Stomach (tissue), 9 donors: Measurements from ENCODE around the gene PPP2R2C. TPM values are rescaled to one million over a fixed set of nuclear protein-coding genes. Genes with fewer than 3 reads are reported as not detected.
A peak's percentile ranks its signal among the peaks of the same experiment; 100 is the strongest.

Experiments used
- DNase-seq, 2 donors: peaks; one replicate each; pipeline versions ENCODE4 v3.0.0 to v3.0.0-alpha.2; 2013 to 2019
- H3K27ac ChIP-seq, 5 donors: fragments of 200-600 bp in 4 of 5; sonication (generic) in 4 of 5; one replicate each; pipeline ENCODE4 v1.5.1; 2013 to 2019; ENCODE audit warnings: mild to moderate bottlenecking in 1 of 5, moderate library complexity in 1 of 5
- H3K27me3 ChIP-seq, 3 donors: fragments of 200-600 bp; sonication (generic); one replicate each; pipeline ENCODE4 v1.5.1; 2017 to 2019; ENCODE audit warnings: mixed run types in 1 of 3
- H3K36me3 ChIP-seq, 4 donors: fragments of 200-600 bp; sonication (generic); 1 replicate in 3 of 4; 2 replicates in 1 of 4; pipeline ENCODE4 v1.5.1; 2016 to 2019
- H3K4me1 ChIP-seq, 4 donors: fragments of 200-600 bp; sonication (generic); one replicate each; pipeline ENCODE4 v1.5.1; 2016 to 2019
- H3K4me3 ChIP-seq, 4 donors: fragments of 200-600 bp; sonication (generic) in 3 of 4; one replicate each; pipeline ENCODE4 v1.5.1; 2016 to 2019; ENCODE audit warnings: mild to moderate bottlenecking in 1 of 4
- H3K9me3 ChIP-seq, 4 donors: fragments of 200-600 bp; sonication (generic); one replicate each; pipeline ENCODE4 v1.5.1; 2016 to 2019
- EP300 ChIP-seq: sonication (generic); formaldehyde crosslinking; IDR thresholded peaks from one replicate; pipeline ENCODE4 v1.6.1; 2017; ENCODE audit warnings: antibody characterized with exemption
- POLR2A ChIP-seq, 4 donors: fragments of 450-650 bp; IDR thresholded peaks; one replicate each; pipeline ENCODE4 v1.6.1; 2016; ENCODE audit warnings: antibody characterized with exemption in 4 of 4, control low read depth in 2 of 4, mild to moderate bottlenecking in 1 of 4, moderate library complexity in 1 of 4
- POLR2AphosphoS5 ChIP-seq, 3 donors: sonication (generic); formaldehyde crosslinking; IDR thresholded peaks; one replicate each; pipeline ENCODE4 v1.6.1; 2016; ENCODE audit warnings: antibody characterized with exemption in 3 of 3
- WGBS, 5 donors: extraction: QIAGEN DNeasy Blood & Tissue Kit in 3 of 5; methylation state at CpG; one replicate each; pipeline versions ENCODE4 v1.1.5 to v1.1.7; 2013 to 2018; 5-methylcytosine and 5-hydroxymethylcytosine counted together
- intact Hi-C: fragments of 100-400 bp; cut with DNase I; formaldehyde crosslinking; loops from one replicate; pipeline ENCODE4 v1.15.1; 2023; ENCODE audit warnings: low total_unique reads
- polyA plus RNA-seq, 3 donors: library from polyadenylated mRNA; stranded (reverse); fragments of 200-250 nt; gene quantifications; one replicate each; pipeline ENCODE4 v1.2.3, GENCODE V29; 2013
- total RNA-seq, 5 donors: library from RNA; depleted of rRNA; stranded (reverse); fragments of >200 nt; gene quantifications; one replicate each; pipeline versions ENCODE4 v1.1.0 to v1.2.3, GENCODE V29; 2014 to 2016
- TF ChIP-seq, protein P1 (sequence below), 7 experiments: fragments of 450-650 bp in 4 of 7; fragments of 200-600 bp in 3 of 7; sonication (generic) in 3 of 7; IDR thresholded peaks; one replicate each; pipeline ENCODE4 v1.5.1; 2016 to 2019; ENCODE audit warnings: antibody characterized with exemption in 7 of 7, control low read depth in 2 of 7, mild to moderate bottlenecking in 1 of 7
- donor health status: healthy with polysubstance abuse.
- donor health status: Bipolar disorder and iron deficiency.
- donor health status: healthy.

Gene PPP2R2C
- total and polyA plus RNA-seq, 8 donors: 1.4 to 5.0 (median 1.5) TPM; not detected in 5

DNA sequence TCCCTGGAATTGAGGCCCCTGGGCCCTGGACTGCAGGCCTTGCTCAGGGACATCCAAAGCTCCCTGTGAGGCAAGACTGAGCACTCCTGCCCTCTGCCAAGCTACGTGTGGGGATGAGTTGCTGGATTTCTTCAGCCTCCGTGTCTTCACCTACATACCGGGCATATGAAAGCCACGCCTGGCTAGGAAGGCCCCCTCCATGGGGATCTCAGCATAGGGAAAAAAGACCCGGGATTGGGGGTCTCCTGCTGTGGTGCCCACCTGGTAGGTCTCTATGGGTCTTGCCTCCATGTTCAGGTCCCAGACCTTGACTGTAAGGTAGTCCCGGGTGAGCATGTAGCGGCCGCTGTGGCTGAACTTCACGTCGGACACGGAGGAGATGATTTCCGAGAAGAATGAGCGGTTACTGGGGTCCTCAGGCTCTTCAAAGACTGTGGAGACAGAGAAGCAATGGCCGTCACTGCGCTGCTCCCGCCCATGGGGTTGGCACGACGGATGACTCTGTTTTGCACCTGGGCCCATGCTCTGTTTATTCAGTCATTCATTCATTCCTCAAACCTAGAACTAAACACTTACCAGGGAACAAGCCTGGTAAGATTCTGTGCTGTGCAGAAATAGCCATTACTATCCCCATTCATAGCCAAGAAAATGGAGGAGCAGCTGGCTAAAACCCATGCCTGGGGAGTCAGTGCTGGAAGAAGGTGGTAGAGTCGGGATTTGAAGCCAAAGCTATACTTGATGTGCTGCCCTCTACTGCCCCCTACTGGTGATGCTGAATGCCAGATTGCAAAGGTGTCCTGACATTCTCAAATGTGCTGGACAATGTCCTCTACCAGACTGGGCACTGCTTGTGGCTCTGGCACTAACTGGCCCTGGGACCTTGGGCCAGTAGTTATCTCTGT lies 138.9 kb downstream of the PPP2R2C start:
- no peak for DNase-seq
- TF ChIP-seq, protein P1, sequence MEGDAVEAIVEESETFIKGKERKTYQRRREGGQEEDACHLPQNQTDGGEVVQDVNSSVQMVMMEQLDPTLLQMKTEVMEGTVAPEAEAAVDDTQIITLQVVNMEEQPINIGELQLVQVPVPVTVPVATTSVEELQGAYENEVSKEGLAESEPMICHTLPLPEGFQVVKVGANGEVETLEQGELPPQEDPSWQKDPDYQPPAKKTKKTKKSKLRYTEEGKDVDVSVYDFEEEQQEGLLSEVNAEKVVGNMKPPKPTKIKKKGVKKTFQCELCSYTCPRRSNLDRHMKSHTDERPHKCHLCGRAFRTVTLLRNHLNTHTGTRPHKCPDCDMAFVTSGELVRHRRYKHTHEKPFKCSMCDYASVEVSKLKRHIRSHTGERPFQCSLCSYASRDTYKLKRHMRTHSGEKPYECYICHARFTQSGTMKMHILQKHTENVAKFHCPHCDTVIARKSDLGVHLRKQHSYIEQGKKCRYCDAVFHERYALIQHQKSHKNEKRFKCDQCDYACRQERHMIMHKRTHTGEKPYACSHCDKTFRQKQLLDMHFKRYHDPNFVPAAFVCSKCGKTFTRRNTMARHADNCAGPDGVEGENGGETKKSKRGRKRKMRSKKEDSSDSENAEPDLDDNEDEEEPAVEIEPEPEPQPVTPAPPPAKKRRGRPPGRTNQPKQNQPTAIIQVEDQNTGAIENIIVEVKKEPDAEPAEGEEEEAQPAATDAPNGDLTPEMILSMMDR (IDR thresholded peaks at IDR 0.05): peak in 2 of 7 experiments; percentile 19 to 21
- TF ChIP-seq POLR2AphosphoS5 (IDR thresholded peaks at IDR 0.05) (no peak), EP300 (no peak), POLR2A (IDR thresholded peaks at IDR 0.05) (no peak)
- peaks cover 4 to 13% (median 5%) of the 10 kb centered on the region in 4 donors for H3K4me1 ChIP-seq
- peaks cover 0 to 60% (median 11%) of the 10 kb centered on the region in 3 donors for H3K27me3 ChIP-seq
- peaks cover 0 to 3% (median 0%) of the 10 kb centered on the region in 4 donors for H3K9me3 ChIP-seq
- H3K4me3 ChIP-seq: no peak overlapping the region
- H3K27ac ChIP-seq: no peak overlapping the region
- no peaks in the 10 kb centered on the region for H3K36me3 ChIP-seq
- WGBS, 5 donors: 83 to 90% (median 87%) methylated on average over 19 of the region's 19 CpGs
- intact Hi-C loops: loop anchor here (10.0 kb wide), 1 partner anchor 211 kb away; no protein-coding TSS in a partner anchor

DNA sequence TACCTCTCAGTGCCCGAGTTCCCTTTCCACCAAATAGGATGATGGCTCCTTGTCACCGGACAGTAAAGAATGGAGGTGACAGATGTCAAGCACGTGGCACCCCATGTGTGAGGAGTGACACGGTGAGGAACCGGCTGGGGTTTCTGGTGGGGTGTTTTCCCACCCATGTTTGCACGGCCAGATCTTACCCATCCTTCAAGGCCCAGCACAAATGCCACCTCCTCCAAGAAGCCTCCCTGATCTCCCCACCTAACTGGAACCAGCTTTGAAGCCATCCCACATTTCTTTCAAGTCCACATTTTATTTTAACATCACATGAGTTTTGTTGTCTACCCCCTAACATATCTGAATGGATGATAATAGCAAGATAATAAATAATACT lies 139.8 kb downstream of the PPP2R2C start:
- Histone ChIP-seq H3K4me1 (peaks cover 4 to 6% (median 5%) of the 10 kb centered on the region in 4 donors), H3K27me3 (peaks cover 0 to 60% (median 12%) of the 10 kb centered on the region in 3 donors), H3K27ac (no peak overlapping the region), H3K36me3 (no peaks in the 10 kb centered on the region), H3K4me3 (no peak overlapping the region), H3K9me3 (peaks cover 0 to 3% (median 0%) of the 10 kb centered on the region in 4 donors)
- intact Hi-C loops: loop anchor here (10.0 kb wide), 1 partner anchor 212 kb away; no protein-coding TSS in a partner anchor
- DNase-seq: no peak
- WGBS, 5 donors: 65 to 82% (median 73%) methylated on average over 6 of the region's 6 CpGs
- TF ChIP-seq, protein P1 (IDR thresholded peaks at IDR 0.05): no peak
- no peak for TF ChIP-seq POLR2A (IDR thresholded peaks at IDR 0.05)
- no peak for TF ChIP-seq EP300
- TF ChIP-seq POLR2AphosphoS5 (IDR thresholded peaks at IDR 0.05): no peak

DNA sequence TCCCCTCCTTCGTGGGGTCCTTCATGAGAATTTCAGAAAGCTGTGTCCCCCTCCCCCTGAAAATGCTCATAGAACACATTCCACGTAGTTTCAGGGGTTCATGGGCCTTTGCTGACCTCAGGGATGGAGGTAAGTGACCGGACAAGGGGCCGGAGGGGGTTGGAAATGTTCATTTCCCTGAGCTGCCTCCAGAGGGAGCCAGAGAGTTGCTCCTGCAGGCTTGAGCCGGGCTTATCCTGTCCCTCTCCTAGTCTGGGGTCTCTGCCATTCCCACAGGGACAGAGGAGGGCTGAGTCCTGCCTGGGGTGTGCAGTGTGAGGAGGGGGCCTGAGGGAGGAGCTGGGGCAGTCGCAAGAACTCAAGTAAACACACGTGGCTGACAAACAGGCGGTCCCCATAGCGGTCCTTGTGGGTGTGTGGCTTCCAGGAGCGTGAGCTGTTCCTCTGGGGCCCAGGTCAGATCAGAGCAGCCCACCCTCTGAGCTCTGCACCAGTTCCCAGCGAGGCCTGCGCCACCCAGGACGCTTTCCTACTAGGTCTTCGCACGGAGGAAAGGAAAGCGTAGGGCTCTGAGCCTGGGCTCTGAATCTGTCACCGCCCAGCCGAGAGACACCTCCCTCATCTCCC lies 140.3 kb downstream of the PPP2R2C start:
- H3K4me3 ChIP-seq: no peak overlapping the region
- H3K36me3 ChIP-seq: no peaks in the 10 kb centered on the region
- 38 to 56% (median 43%) methylated on average over 13 to 18 of the region's 18 CpGs for WGBS, 5 donors
- H3K27ac ChIP-seq: no peak overlapping the region
- peaks cover under 1 to 5% (median 1%) of the 10 kb centered on the region in 4 donors for H3K4me1 ChIP-seq
- TF ChIP-seq EP300 (no peak), POLR2AphosphoS5 (IDR thresholded peaks at IDR 0.05) (no peak)
- TF ChIP-seq, protein P1 (IDR thresholded peaks at IDR 0.05): peak in 4 of 7 experiments; percentile 44 to 79 (median 66)
- intact Hi-C loops: loop anchor here (10.0 kb wide), 1 partner anchor 213 kb away; no protein-coding TSS in a partner anchor
- peak; percentile 54 to 55 for DNase-seq
- H3K27me3 ChIP-seq: peaks cover 0 to 60% (median 12%) of the 10 kb centered on the region in 3 donors
- peaks cover 0 to 3% (median 0%) of the 10 kb centered on the region in 4 donors for H3K9me3 ChIP-seq

DNA sequence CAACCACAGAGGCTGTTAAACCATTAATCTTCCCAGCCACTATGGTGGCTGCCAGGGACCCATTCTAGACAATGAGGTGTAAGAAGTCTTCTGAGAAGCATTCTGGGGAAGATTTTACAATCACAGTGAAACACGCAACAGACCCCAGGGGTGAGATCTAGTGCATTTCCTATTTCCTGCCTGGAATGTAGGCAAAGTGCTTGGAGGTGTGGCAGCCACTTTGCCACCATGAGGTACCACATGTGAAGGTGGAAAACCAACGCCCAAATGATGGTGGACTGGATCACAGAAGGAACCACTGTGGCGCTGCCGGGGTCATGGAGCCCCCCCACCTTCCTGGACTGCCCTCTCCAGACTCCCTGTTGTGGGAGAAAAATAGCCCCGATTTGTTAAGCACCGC lies 140.9 kb downstream of the PPP2R2C start:
- intact Hi-C loops: loop anchor here (10.0 kb wide), 1 partner anchor 213 kb away; no protein-coding TSS in a partner anchor
- no peak overlapping the region for H3K4me3 ChIP-seq
- peaks cover 0 to 5% (median 0%) of the 10 kb centered on the region in 4 donors for H3K4me1 ChIP-seq
- H3K9me3 ChIP-seq: peaks cover 0 to 3% (median 0%) of the 10 kb centered on the region in 4 donors
- WGBS, 5 donors: 87 to 95% (median 90%) methylated on average over 6 of the region's 6 CpGs
- TF ChIP-seq POLR2A (IDR thresholded peaks at IDR 0.05) (no peak), EP300 (no peak), POLR2AphosphoS5 (IDR thresholded peaks at IDR 0.05) (no peak)
- TF ChIP-seq, protein P1 (IDR thresholded peaks at IDR 0.05): no peak
- peaks cover 0 to 62% (median 12%) of the 10 kb centered on the region in 3 donors for H3K27me3 ChIP-seq
- H3K27ac ChIP-seq: no peak overlapping the region
- no peaks in the 10 kb centered on the region for H3K36me3 ChIP-seq
- DNase-seq: no peak
